Ishikawa (cell line): Measurements from ENCODE around the gene TCHP.

Experiments
- CEBPB ChIP-seq: IDR thresholded peaks from 2 replicates; pipeline ENCODE4 v1.6.1; 2012
- CREB1 ChIP-seq: IDR thresholded peaks from 2 replicates; pipeline ENCODE4 v1.6.1; 2012; ENCODE audit warnings: low read depth
- EGR1 ChIP-seq: IDR thresholded peaks from 2 replicates; pipeline ENCODE4 v1.6.1; 2012
- EP300 ChIP-seq: IDR thresholded peaks from 2 replicates; pipeline ENCODE4 v1.6.1; 2012; ENCODE audit warnings: borderline replicate concordance
- MAX ChIP-seq: IDR thresholded peaks from 2 replicates; pipeline ENCODE4 v1.6.1; 2012
- NFIC ChIP-seq: IDR thresholded peaks from 2 replicates; pipeline ENCODE4 v1.6.1; 2012
- RAD21 ChIP-seq: IDR thresholded peaks from 2 replicates; pipeline ENCODE4 v1.6.1; 2012; ENCODE audit warnings: low read depth
- TAF1 ChIP-seq: IDR thresholded peaks from 2 replicates; pipeline ENCODE4 v1.6.1; 2012; ENCODE audit warnings: low read depth, mild to moderate bottlenecking
- TCF12 ChIP-seq: IDR thresholded peaks from 2 replicates; pipeline ENCODE4 v1.6.1; 2012; ENCODE audit warnings: low read depth
- TEAD4 ChIP-seq: IDR thresholded peaks from 2 replicates; pipeline ENCODE4 v1.6.1; 2012
- YY1 ChIP-seq: IDR thresholded peaks from 2 replicates; pipeline ENCODE4 v1.6.1; 2012; ENCODE audit warnings: low read depth

DNA sequence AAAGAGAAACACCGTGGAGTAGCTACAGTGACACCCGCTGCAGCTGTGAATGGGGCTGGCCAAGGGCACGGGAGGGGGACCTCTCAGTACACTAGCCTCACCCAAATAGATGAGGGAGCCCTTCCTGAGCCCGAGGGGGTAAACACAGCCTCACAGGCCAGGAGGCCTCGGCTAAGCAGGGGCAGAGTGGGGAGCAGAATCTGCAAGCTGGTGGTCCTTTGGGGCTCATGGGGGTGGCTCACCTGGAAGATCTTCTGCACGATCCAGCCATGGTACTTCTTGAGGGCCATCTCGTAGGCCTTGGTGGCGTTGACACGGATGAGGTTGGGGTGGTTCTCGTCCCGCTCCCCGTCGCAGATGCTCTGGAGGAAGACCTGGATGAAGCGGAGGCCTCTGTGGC, 44.7 kb upstream of the TCHP start:
- TF ChIP-seq TEAD4: no peak
- no peak for TF ChIP-seq CREB1
- no peak for TF ChIP-seq EP300
- no peak for TF ChIP-seq TCF12
- no peak for TF ChIP-seq MAX
- no peak for TF ChIP-seq NFIC
- TF ChIP-seq EGR1: no peak
- TF ChIP-seq TAF1: no peak
- no peak for TF ChIP-seq CEBPB
- no peak for TF ChIP-seq RAD21
- no peak for TF ChIP-seq YY1
